Activated CD8-positive, alpha-beta memory T cell treated with anti-CD3 and anti-CD28 coated beads, Interleukin-2, amount 50 U/mL, for 1 hour (primary cell): Measurements from ENCODE around the gene AMOT.

Experiments used
- DNase-seq: peaks from one replicate; pipeline ENCODE4 v3.0.0-alpha.2; 2020; ENCODE audit errors: extremely low read depth

The AMOT gene

GRCh38 chrX:112746812-112747595 lies 93.6 kb downstream of the AMOT start:
- DNase-seq, result no peak

- no peak for DNase-seq
Measured at GRCh38 chrX:112738347-112739033, 102.1 kb downstream of the AMOT start.

- no peak for DNase-seq
Measured at GRCh38 chrX:112736310-112736709, 104.3 kb downstream of the AMOT start.

GRCh38 chrX:112735147-112735546 lies 105.5 kb downstream of the AMOT start:
- no peak for DNase-seq

GRCh38 chrX:112734290-112734689 lies 106.3 kb downstream of the AMOT start:
- no peak for DNase-seq

GRCh38 chrX:112731793-112732192 lies 108.8 kb downstream of the AMOT start:
- no peak for DNase-seq
